K562 treated with DMSO at 1 percent for 48 hours (cell line): Measurements from ENCODE around the gene KIAA1586. TPM values are rescaled to one million over a fixed set of nuclear protein-coding genes. Genes with fewer than 3 reads are reported as not detected.

Source experiments
- total RNA-seq: library from RNA; unstranded; fragments of 300-600 nt; gene quantifications from 2 replicates; pipeline ENCODE4 v1.2.3, GENCODE V29; 2022; ENCODE audit warnings: low replicate concordance; ENCODE audit errors: extremely low read depth

Gene KIAA1586
- not detected in 2 replicates for total RNA-seq

GRCh38 chr6:57046332-57047256, at the start of gene KIAA1586:
Gene KIAA1586 (plus strand): TSS chr6:57046693. CDS start chr6:57046756, 63 bp downstream.

GRCh38 chr6:57089687-57090457, 43.4 kb downstream of the KIAA1586 start, which contains the start of gene ZNF451:
Gene ZNF451 (plus strand): TSS chr6:57090188. CDS start chr6:57090254, 66 bp downstream.

Other genes with a start within 250 kb of the KIAA1586 start
- not detected in 2 replicates for gene BEND6, start 91.6 kb upstream of the KIAA1586 start, total RNA-seq
- not detected in 2 replicates for gene ZNF451, start 43.5 kb downstream of the KIAA1586 start, total RNA-seq
- gene BAG2, start 125.6 kb downstream of the KIAA1586 start, total RNA-seq: not detected in 2 replicates
- gene RAB23, start 175.6 kb downstream of the KIAA1586 start, total RNA-seq: not detected in 2 replicates